PC-9 (cell line): ENCODE measurements around the gene NRG3. TPM values are rescaled to one million over a fixed set of nuclear protein-coding genes. Genes with fewer than 3 reads are reported as not detected.

Experiments used
- Bru-seq: library from RNA; stranded (reverse); fragments of 400-500 nt; gene quantifications from one replicate; lab custom pipeline; 2021; lab: Mats Ljungman, UMichigan
- BruChase-seq, 2 experiments: library from RNA; stranded (reverse); fragments of 400-500 nt; gene quantifications; one replicate each; lab custom pipeline; 2021; lab: Mats Ljungman, UMichigan
- BruUV-seq: library from RNA; stranded (reverse); fragments of 400-500 nt; replicated peaks from 2 replicates; lab custom pipeline; 2021; lab: Mats Ljungman, UMichigan
- CTCF ChIA-PET: fragments of 300-600 bp; sonication (Branson Sonifier 250); formaldehyde crosslinking; loops from one replicate; lab custom pipeline; 2022; ENCODE audit warnings: antibody characterized with exemption; lab: Charles Lee
- POLR2A ChIA-PET: fragments of 300-600 bp; sonication (Branson Sonifier 250); formaldehyde crosslinking; loops from one replicate; lab custom pipeline; 2022; ENCODE audit warnings: antibody characterized with exemption; ENCODE audit not compliant: unreplicated experiment; lab: Charles Lee
- DNase-seq, 2 experiments: peaks; one replicate each; pipeline versions ENCODE4 v3.0.0 to v3.0.0-alpha.2; 2015 to 2022; ENCODE audit warnings: mixed read lengths in 1 of 2
- H2AFZ ChIP-seq: fragments of 200-600 bp; sonication (generic); 2 replicates; pipeline ENCODE4 v1.8.1; 2017; ENCODE audit warnings: antibody characterized with exemption
- H3F3A ChIP-seq: fragments of 200-600 bp; sonication (generic); 2 replicates; pipeline ENCODE4 v1.8.1; 2017; ENCODE audit warnings: antibody characterized with exemption, mild to moderate bottlenecking, low read depth; ENCODE audit not compliant: insufficient read depth
- H3K27ac ChIP-seq: fragments of 200-600 bp; sonication (generic); 2 replicates; pipeline ENCODE4 v1.6.1; 2016; ENCODE audit warnings: mixed run types
- H3K27me3 ChIP-seq: fragments of 200-600 bp; sonication (generic); 2 replicates; pipeline ENCODE4 v1.6.1; 2016; ENCODE audit warnings: low read depth, mixed run types; ENCODE audit not compliant: insufficient read depth
- H3K36me3 ChIP-seq: fragments of 200-600 bp; sonication (generic); 2 replicates; pipeline ENCODE4 v1.6.1; 2016; ENCODE audit warnings: low read depth, mixed run types
- H3K4me1 ChIP-seq: fragments of 200-600 bp; sonication (generic); replicated peaks from 2 replicates; pipeline ENCODE4 v1.6.1; 2016; ENCODE audit warnings: mixed run types; ENCODE audit not compliant: insufficient read depth
- H3K4me2 ChIP-seq: fragments of 200-600 bp; sonication (generic); 2 replicates; pipeline ENCODE4 v1.6.1; 2017; ENCODE audit warnings: mixed run types
- H3K4me3 ChIP-seq: fragments of 200-600 bp; sonication (generic); 2 replicates; pipeline ENCODE4 v1.6.1; 2016; ENCODE audit warnings: mixed run types
- H3K79me2 ChIP-seq: fragments of 200-600 bp; sonication (generic); 2 replicates; pipeline ENCODE4 v1.6.1; 2017; ENCODE audit warnings: low read depth, mixed run types
- H3K9me2 ChIP-seq: fragments of 200-600 bp; sonication (generic); 2 replicates; pipeline ENCODE4 v1.8.1; 2017; ENCODE audit warnings: mild to moderate bottlenecking; ENCODE audit not compliant: insufficient read depth
- H3K9me3 ChIP-seq: fragments of 200-600 bp; sonication (generic); 2 replicates; pipeline ENCODE4 v1.8.1; 2016; ENCODE audit warnings: low read depth; ENCODE audit not compliant: insufficient read depth
- H4K20me1 ChIP-seq: fragments of 200-600 bp; sonication (generic); 2 replicates; pipeline ENCODE4 v1.8.1; 2017; ENCODE audit not compliant: insufficient read depth
- CTCF ChIP-seq: fragments of 200-600 bp; sonication (generic); conservative IDR thresholded peaks from 2 replicates; pipeline ENCODE4 v1.6.1; 2017; ENCODE audit warnings: mixed run types, antibody characterized with exemption, mild to moderate bottlenecking, moderate library complexity
- EZH2 ChIP-seq: fragments of 200-600 bp; sonication (generic); IDR thresholded peaks from 2 replicates; pipeline ENCODE4 v1.8.0; 2017; ENCODE audit warnings: antibody characterized with exemption, low read depth
- intact Hi-C: fragments of 100-400 bp; cut with micrococcal nuclease; formaldehyde crosslinking; loops from one replicate; pipeline ENCODE4 v1.10.0; 2022; ENCODE audit not compliant: unreplicated experiment
- long read RNA-seq: library from polyadenylated mRNA; stranded (forward); transcript quantifications from one replicate; pipeline ENCODE4 v2.0.0, GENCODE V29; 2022
- total RNA-seq: library from RNA; stranded (reverse); gene quantifications from 2 replicates; pipeline ENCODE4 v1.2.3, GENCODE V29; 2021

Gene NRG3
- total RNA-seq (not detected in 2 replicates), Bru-seq, nascent RNA (percentile 0 among the genes with signal in this experiment), BruChase-seq, experiment 1, labeled RNA remaining after a 2-hour chase (percentile 0 among the genes with signal in this experiment), BruChase-seq, experiment 2, labeled RNA remaining after a 6-hour chase (percentile 0 among the genes with signal in this experiment)
- long read RNA-seq = 0 reads

GRCh38 chr10:81874875-81875466 lies at the start of gene NRG3:
Gene NRG3, plus strand, starts transcription at chr10:81875194.
- DNase-seq = no peak
- no peaks in the 10 kb centered on the region for H3K4me1 ChIP-seq
- H3K4me3 ChIP-seq = no peak within 1 kb of the TSS
- no peaks in the 10 kb centered on the region for H3K27me3 ChIP-seq
- TF ChIP-seq EZH2 (no peak), CTCF (no peak)
- H4K20me1 ChIP-seq = no peaks in the 10 kb centered on the region
- POLR2A ChIA-PET = no interaction called here
- H3K9me3 ChIP-seq = no peaks in the 10 kb centered on the region
- H3F3A ChIP-seq = no peaks in the 10 kb centered on the region
- no TSS peak for BruUV-seq
- no peak within 1 kb of the TSS for H2AFZ ChIP-seq
- CTCF ChIA-PET = no interaction called here
- no peaks in the 10 kb centered on the region for H3K36me3 ChIP-seq
- no peak within 1 kb of the TSS for H3K27ac ChIP-seq
- no peaks in the 10 kb centered on the region for H3K79me2 ChIP-seq
- H3K9me2 ChIP-seq = no peaks in the 10 kb centered on the region
- no peak within 1 kb of the TSS for H3K4me2 ChIP-seq
- intact Hi-C loops = no loop called here

- Histone ChIP-seq H2AFZ (no peak overlapping the region), H3K79me2 (no peaks in the 10 kb centered on the region), H3K4me3 (no peak overlapping the region), H3K9me2 (peaks cover 4% of the 10 kb centered on the region; the same call in 1 of the 2 replicates), H4K20me1 (no peaks in the 10 kb centered on the region), H3K27ac (no peak overlapping the region), H3K4me2 (no peak overlapping the region), H3K36me3 (no peaks in the 10 kb centered on the region), H3F3A (no peaks in the 10 kb centered on the region), H3K9me3 (no peaks in the 10 kb centered on the region), H3K27me3 (peaks cover 14% of the 10 kb centered on the region; the same call in 1 of the 2 replicates), H3K4me1 (no peaks in the 10 kb centered on the region)
- TF ChIP-seq EZH2 (no peak), CTCF (no peak)
- intact Hi-C loops = no loop called here
- ChIA-PET CTCF (no interaction called here), POLR2A (no interaction called here)
- no TSS peak for BruUV-seq
- no peak for DNase-seq
These were observed 46.7 kb upstream of the NRG3 start for GRCh38 chr10:81828251-81828650.

- H4K20me1 ChIP-seq = no peaks in the 10 kb centered on the region
- H2AFZ ChIP-seq = no peak overlapping the region; the same call in 1 of the 2 replicates
- ChIA-PET POLR2A (no interaction called here), CTCF (no interaction called here)
- no peak overlapping the region for H3K4me3 ChIP-seq
- H3K36me3 ChIP-seq = no peaks in the 10 kb centered on the region
- intact Hi-C loops = no loop called here
- H3K9me3 ChIP-seq = no peaks in the 10 kb centered on the region
- H3K27me3 ChIP-seq = peaks cover 14% of the 10 kb centered on the region; the same call in 1 of the 2 replicates
- no peaks in the 10 kb centered on the region for H3K4me1 ChIP-seq
- H3K4me2 ChIP-seq = no peak overlapping the region
- no peaks in the 10 kb centered on the region for H3K79me2 ChIP-seq
- TF ChIP-seq CTCF = no peak
- TF ChIP-seq EZH2 = no peak
- no peak for DNase-seq
- no peak overlapping the region for H3K27ac ChIP-seq
- peaks cover 4% of the 10 kb centered on the region; the same call in 1 of the 2 replicates for H3K9me2 ChIP-seq
- no TSS peak for BruUV-seq
- H3F3A ChIP-seq = no peaks in the 10 kb centered on the region
These were observed 43.9 kb upstream of the NRG3 start for GRCh38 chr10:81831060-81831459.
